HG02852 (cell line): ENCODE data around the gene AGPAT1.
"Not testable (repeated sequence)": the region's sequence is repeated elsewhere in the genome, so short reads cannot be mapped to it uniquely, and the experiment has no call there.

Experiments used
- ATAC-seq: cut with Tn5 transposase; IDR thresholded peaks from one replicate; pipeline ENCODE4 v1.9.1; 2021; ENCODE audit warnings: mild to moderate bottlenecking, moderate library complexity; ENCODE audit not compliant: unreplicated experiment

AGPAT1 gene

DNA sequence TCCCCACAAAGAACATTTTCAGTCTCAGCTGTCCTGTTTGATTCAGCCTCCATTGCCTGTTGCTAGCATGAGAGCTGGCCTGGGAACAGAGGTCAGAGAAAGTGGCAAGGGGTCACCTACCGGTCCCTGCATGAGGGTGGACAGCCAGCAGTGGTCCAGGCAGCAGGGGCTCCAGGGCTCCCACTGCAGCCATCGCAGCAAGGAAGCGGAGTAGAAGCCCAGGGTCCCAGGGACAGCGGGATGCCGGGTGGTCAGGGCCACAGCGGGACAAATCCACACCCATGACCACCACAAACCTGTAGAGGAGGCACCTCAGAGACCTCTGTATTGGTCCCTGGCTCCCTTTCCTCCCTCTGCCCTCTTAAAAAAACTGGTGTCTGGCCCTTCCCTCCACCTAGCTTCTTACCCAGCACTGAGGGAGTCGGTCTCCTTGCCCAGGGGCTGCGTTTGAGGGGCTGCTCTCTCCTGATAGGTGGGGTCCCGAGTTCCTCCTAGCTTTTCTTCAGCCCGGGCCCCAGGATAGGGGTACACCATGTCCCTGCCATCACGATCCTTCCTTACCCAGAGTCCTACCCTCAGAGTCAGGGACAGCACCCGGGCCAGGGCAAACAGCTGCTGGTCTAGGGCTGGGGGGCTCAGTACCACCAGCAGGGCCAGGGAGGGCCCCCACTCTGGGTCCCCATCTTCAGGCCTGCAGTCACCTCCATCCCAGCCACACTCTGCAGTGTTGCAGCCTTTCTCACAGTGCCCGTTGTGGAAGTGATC, 25.0 kb upstream of the AGPAT1 start:
- ATAC-seq: no peak

DNA sequence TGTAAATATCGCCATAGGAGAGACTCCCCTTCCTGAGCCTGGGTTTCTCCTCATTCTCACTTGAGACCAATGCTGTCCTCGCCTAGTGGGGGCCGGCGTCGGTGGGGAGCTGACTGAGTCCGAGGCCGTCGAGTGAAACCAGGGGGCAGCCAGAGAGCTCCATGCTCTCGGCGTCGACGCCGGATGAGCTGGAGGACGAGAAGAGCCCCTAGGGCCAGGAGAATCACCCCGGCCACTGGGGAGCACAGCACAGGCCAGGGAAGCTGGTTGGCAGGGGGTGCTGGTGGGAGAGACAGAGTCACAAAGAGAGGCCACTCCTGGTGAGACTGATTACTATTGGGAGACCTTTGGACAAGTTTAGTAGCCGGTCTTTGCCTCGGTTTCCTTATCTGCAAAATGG, 23.0 kb upstream of the AGPAT1 start:
- ATAC-seq: no peak

DNA sequence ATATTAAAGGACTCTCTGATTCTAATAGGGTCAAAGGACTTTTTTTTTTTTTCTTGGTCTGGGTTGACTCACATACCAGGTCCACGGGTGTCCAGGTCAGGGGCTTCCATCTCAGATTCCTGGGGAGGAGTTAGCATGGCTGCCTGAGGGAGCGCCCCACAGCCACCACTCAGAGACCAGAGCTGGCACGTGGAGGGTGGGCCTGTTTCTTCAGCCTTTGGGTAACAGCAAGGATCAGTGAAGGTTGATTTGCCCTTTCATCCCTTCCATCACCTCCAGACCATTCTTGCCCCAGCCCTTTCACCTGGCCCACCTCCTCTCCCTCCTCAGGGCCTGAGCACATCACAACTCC, 22.4 kb upstream of the AGPAT1 start:
- ATAC-seq: no peak

DNA sequence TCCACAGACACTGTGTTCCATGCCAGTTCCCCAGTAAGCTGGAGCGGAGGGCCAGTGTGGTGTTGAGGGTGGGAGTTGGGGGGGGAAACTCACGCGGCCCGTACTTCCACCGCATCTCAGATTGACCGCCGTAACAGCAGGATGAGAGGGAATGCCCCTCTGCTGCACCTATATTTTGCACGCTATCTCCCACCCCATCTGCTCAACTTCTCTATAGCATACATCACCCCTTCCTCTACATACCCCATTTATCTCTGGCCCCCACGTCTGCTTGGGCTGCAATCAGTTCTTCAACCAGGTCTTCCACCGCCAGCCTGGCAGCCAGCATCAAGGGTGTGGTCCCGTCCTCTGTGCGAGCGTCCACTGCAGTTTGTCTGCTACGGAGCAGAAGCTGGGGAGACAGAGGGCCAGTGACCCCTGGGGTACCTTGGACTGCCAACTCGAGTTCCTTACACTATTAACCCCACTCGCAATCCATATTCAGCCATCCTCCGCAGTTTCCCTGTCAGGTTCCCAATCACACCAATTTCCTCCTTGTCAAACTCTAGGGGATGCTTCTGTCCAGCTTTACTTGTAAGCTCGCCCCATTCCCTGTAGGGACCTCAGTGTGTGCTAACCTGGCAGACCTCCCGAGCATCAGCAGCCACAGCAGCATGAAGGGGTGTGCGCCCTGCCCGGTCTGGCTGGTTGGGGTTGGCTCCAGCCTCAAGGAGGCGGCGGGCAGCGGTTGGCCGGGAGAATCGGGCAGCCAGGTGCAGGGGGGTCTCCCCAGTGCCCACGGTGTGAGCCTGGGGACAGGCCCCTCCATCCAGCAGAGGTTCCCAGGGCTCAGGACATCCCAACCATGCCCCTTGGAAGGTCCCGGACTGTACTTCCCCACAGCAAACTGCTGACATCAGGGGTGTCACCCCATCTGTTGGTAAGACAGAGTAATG, 21.1 kb upstream of the AGPAT1 start:
- no peak for ATAC-seq

- peak; percentile 72 for ATAC-seq
These were observed 20.2 kb upstream of the AGPAT1 start for GRCh38 chr6:32195902-32196681.

DNA sequence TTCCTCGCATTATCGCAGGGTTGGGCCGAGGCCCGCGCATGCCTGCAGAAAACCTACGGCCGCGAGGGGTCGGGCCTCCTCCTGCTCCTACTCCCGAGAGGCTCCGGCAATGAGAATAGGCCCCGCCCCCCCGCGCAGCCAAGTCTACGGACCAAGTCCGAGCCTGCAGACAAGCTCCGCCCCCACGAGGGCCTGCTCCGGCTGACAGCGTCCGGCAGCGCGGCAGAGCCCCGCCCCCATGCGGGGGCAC, 19.7 kb upstream of the AGPAT1 start:
- no peak for ATAC-seq

DNA sequence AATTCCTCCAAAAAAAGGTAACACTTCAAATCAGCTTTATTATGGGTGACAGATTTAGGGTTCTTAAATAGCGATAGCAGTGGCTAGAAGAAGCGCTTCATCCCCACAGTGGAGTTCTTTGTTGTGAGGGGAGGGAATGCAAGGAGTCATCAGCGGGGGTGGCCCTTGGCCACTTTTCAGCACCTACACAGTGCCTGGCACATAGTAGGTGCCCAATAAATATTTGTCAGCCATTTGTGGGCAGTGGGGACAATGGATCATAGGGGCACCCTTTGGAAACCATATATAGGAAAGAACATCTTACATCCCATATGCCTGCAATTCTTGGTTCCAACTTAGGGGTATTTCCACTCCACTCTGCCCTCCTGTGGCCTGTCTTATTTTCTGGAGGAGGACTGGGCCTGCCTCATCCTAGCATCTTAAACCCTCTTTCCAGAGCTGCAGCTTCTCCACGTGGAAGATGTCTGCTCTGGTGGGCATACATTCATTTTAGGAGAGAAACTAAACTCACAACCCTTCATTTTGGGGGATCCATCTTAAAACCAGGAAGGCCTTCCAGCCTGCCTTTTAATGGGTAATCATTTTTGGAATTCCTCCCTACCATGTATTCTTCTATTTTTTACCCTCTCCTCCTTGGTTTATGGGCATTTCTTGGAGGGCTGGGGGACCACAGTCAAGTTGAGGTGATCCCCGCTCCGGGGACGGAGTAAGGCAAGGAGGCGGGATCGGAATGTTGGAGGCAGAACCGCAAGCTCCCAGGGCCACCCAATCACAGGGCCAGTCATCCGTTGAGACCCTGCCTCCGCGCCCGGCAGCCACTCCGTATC, 19.2 kb upstream of the AGPAT1 start:
- ATAC-seq: peak; percentile 71

DNA sequence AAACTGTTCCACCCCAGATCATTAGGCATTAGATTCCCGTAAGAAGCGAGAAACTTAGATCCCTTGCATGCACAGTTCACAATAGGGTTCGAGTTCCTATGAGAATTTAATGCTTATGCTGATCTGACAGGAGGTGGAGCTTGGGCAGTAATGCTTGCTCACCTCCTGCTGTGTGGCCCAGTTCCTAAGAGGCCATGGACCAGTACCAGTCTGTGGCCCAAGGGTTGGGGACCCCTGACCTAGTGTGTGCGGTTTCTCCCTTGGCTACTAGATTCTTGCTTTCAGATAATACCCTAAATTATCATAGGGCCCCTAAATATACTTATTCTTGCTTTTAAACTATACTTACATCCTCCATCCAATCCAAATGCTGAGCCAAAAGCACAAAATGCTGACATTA, 18.5 kb upstream of the AGPAT1 start:
- no peak for ATAC-seq

GRCh38 chr6:32193096-32193495, 17.2 kb upstream of the AGPAT1 start:
- ATAC-seq: not testable (repeated sequence)

- ATAC-seq: no peak
These were observed 16.7 kb upstream of the AGPAT1 start, which contains the start of gene GPSM3 for GRCh38 chr6:32192608-32193039. GPSM3 (minus strand) TSS chr6:32192643; CDS start chr6:32192513, 130 bp downstream.

DNA sequence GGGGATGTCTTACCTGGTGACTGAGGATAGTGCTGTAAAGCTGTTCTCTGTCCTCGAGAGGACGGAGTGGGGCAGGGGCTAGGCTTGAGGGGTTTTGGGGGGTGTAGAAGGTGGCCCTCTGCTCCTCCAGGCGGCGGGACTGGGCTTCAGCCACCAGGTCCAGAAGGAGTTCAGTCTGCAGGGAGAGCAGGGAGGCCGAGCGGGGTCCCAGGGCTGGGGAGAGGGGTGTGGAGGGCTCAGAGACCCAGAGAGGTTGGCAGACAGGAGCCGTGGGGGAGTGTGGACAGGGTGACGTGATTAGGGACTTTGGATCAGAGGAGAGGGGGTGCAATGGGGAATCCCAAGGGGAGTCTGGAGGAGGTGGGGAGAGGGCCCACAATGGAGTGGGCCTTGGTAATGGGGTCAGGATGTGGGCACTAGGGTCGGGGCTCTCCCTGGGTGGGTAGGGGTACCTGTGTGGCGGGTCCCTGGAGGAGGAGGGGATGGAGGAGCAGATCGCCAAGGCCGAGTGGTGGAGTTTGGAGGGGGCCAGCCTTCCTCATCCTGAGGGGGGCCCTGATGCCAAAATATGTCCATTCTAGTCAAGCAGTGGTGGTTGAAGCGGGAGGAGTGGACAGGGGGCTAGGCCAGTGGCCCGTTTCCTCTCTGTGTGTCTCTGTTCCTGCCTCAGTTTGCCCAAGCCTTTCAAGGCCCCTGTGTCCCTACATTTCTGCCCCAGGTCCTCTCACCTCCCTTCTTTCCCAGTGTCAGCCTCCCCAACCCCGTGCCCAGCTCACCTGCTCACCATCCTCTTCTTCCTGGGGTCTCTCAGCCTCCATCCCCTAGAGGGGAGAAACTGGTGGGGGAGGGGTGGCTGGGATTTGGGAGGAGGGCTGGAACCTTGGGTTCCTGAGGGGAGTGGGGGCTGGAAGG, 16.1 kb upstream of the AGPAT1 start:
- no peak for ATAC-seq

DNA sequence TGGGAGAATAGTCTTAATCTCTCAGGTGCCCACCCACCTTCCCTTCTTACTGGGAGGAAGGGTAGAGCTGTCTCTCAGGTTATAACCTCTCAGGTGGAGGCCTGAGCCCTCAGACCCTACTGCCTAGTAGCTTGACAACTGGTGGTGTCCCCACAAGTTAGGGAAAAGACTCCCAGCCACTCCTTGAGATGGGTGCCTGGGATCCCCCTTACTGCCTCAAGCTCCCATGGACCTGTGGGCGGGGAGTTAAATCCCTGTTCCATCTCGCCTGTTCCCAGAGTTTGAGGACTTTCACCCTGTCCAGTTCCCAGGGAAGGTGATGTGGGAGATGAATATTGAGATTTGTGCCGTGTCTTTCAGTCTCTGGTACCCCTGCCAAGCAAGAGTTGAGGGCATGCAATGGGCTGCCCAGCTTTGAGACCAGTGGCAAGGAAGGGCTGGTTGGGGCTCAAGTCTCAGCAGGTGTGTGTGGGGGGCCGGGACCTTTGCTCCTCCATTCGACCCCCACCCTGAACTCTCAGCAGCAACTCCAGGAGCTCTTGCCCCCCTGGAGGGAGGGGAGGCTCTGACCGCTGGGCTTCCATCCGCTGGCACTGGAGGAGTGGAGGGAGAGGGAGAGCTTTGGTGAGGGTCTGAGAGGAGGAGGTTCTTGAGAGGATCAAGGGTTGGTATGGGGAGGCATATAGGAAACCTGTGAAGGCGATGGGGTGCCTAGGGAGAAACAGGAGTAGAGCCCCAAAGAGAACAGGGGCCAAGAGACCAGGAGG, 15.2 kb upstream of the AGPAT1 start:
- no peak for ATAC-seq

DNA sequence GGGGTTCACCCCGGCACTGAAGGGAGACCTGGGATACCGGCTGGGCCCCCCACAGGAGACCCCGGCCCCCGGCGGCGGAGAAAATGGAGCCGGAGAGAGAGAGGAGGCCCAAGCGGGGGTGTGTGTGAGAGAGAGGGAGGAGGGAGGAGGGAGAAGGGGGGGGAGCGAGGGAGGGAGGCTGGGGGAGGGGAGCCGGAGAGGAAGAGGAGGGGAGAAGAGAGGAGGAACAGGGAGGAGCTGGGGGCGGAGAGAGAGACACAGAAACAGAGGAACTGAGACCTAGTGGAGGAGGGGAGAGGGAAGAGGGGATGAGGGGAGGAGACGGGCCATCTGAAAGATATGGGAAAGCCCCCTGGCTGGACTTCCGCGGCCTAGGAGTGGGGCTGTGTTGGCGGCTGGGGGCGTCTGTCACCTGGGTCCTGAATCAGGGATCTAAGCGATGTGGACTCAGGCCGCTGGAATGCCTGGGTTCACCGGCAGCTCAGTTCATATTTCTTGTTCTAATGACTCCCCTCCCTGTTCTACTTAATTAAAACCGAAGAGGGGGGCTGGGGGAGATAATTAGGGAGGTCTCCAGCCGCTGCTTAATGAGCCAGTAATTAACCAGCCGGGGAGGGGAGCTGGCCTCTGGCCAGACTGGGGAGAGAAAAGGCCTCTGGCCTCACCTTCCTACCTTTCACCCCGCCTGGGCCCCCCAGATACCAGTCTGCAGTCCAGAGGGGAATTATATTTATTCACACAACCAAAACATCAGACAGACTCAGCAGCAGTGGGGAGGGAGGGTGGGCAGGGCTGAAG, 14.4 kb upstream of the AGPAT1 start, which contains the start of gene PBX2:
Gene PBX2 (minus strand): TSS at position 149 of the 798 bp plus-strand sequence. CDS start 287 bp downstream, outside the sequence.
- ATAC-seq: peak; percentile 46

GRCh38 chr6:32189742-32190053, 13.8 kb upstream of the AGPAT1 start:
- no peak for ATAC-seq

DNA sequence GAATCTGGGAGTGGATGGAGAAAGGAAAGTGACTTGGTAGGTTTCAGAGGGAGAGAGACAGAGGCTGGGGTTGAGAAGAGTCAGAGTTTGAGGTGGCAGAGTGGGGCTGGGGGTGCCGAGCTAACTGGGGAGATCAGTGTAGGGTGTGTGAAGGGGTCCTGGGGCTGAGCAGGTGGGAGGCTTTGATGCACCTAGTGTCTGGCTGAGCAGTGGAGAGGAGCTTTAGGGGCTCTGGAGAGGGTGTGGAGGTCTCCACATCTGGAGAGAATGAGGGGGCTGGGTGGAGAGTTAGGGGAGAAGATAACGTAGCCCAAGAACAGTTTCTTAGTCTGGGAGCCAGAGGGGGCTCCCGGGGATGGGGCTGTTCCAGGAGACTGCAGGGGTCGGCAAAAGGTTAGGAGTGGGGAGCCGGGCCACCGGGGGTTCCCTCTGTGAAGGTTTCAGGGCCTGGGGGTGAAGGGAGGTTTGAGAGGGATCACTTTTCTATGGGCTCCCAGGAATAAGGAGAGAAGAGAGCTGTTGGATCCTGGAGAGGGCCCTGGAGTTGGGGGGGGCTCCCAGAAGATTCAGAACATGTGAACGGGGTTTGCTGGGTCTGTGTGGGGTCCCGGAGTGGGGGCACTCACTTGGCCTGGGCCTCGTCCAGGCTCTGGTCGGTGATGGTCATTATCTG, 13.3 kb upstream of the AGPAT1 start:
- no peak for ATAC-seq

DNA sequence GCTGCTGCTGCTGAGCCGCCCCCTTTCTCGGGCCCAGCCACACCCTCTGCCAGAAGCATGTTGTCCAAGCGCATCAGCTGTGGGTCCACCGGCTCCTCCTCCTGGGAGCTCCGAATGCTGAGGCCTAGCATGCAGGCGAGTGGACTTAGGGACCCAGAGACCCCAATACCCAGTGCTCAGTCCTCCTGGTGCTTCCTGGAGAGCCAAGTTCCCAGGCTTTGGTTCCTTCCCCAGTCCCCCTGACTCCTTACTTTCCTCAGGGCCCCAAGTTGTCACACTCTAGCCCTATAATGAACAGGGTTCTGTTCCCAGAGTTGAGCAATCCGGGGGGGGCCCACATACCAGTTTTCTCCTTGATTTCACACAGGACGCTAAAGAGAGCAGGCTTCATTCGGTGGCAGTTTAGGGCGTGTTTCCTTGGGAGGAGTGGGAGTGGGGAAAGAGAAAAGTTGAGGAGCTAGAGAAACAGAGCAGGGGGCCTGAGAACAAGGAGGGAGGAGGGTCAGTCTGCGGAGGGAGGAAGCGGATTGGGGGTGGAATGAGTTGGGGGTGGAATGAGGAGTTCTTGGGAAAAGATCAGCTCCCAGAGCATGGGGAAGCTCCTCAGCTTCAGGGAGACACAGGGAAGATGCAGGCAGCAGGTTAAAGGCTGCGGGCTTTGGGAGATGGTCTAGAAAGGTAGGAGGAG, 12.6 kb upstream of the AGPAT1 start:
- no peak for ATAC-seq
